Kasumi-1 (cell line): ENCODE measurements around the gene ZNF799.
A peak's percentile ranks its signal among the peaks of the same experiment; 100 is the strongest.
"Not testable (repeated sequence)": the region's sequence is repeated elsewhere in the genome, so short reads cannot be mapped to it uniquely, and the experiment has no call there.

Experiments
- DNase-seq, 2 experiments: peaks; one replicate each; lab custom pipeline; 2025; lab: John Stamatoyannopoulos, UW

The ZNF799 gene

GRCh38 chr19:12364391-12365235 is 36.5 kb downstream of the ZNF799 start:
- peak; percentile 10 to 34 for DNase-seq

DNA sequence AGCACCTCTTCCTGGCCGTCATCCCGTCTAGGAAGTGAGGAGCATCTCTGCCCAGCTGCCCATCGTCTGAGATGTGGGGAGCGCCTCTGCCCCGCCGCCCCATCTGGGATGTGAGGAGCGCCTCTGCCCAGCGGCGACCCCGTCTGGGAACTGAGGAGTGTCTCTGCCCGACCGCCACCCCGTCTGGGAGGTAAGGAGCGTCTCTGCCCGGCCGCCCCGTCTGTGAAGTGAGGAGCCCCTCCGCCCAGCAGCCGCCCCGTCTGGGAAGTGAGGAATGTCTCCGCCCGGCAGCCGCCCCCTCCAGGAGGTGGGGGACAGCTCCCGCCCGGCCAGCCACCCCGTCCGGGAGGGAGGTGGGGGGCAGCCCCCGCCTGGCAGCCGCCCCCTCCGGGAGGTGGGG is 38.8 kb downstream of the ZNF799 start:
- not testable (repeated sequence) for DNase-seq

DNA sequence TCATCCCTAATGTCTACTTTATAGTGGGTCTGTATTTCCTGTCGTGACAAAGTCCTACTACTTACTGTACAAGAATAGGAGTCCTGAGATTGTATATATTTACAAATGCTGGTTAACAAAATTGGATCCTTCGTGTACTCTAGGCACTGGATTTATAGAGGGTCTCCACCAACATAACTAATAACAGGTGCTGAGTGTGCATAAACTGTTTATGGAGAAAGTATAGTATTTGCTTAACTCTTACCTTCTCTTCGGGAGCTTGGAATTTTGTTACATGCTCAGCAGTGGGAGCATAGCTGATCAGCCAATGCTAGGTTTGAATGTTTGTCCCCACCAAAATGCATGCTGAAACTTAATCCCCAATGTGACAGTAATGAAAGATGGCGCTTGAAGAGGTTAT is 47.7 kb downstream of the ZNF799 start:
- no peak for DNase-seq

- DNase-seq, result no peak
Measured at GRCh38 chr19:12350890-12351197, 50.2 kb downstream of the ZNF799 start.

DNA sequence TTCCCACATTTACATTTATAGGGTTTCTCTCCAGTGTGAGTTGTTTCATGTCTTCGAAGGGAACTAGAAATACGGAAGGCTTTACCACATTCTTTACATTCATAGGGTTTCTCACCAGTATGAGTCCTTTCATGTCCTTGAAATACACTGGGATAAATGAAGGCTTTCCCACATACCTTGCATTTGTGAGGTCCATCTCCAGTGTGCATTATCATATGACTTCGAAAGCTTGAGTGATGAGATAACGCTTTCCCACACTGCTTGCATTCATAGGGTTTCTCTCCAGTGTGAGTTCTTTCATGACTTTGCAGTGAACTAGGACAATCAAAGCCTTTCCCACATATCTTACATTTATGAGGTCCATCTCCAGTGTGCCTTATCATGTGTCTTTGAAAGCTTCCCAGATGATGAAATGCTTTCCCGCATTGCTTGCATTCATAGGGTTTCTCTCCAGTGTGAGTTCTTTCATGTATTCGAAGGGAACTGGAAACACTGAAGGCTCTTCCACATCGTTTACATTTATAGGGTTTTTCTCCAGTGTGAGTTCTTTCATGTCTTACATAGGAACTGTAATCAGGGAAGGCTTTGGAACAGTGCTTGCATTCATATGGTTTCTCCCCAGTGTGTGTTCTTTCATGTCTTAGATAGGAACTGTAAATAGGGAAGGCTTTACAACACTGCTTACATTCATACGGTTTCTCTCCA is 50.7 kb downstream of the ZNF799 start:
- DNase-seq, result no peak

DNA sequence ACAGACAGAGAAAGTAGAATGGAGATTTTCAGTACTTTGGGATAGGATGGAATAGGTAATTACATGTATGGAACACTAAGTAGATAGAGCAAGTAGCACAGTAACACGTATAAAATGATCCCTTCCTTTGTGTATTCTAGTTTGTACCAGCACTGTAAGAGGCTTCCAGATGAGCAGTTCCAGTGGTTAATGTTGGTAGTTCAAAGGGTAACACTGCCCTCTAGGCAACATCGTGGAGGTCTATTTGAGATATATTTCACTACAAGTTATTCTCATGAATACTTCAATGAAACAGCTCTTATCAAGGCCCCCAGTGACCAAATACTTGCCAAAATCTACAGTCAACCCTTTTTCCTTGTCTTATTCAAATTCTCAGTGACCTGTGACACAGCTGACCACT is 54.2 kb downstream of the ZNF799 start:
- peak; percentile 11 to 24 for DNase-seq

GRCh38 chr19:12345197-12345596 is 55.9 kb downstream of the ZNF799 start:
- DNase-seq, result no peak
